ENCODE data around the gene ORM1.

DNA sequence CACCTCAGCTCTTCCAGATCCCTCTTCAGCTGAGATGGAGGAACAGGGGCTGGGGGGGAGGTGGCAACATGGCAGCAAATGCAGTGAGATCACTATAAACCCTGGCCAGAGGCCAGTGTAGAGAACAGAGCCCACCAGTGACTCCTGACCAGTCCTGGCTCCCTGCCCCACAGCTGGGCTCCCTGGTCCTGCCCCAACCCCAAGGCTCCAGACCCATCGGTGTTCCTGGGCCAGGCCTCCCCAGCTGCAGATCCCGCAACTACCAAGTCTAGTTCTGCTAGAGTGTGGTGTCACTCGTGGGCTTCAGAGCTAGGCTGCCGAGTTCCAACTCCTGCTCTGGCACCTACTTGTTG lies 48.0 kb downstream of the ORM1 start:
- TF ChIP-seq, protein P1, sequence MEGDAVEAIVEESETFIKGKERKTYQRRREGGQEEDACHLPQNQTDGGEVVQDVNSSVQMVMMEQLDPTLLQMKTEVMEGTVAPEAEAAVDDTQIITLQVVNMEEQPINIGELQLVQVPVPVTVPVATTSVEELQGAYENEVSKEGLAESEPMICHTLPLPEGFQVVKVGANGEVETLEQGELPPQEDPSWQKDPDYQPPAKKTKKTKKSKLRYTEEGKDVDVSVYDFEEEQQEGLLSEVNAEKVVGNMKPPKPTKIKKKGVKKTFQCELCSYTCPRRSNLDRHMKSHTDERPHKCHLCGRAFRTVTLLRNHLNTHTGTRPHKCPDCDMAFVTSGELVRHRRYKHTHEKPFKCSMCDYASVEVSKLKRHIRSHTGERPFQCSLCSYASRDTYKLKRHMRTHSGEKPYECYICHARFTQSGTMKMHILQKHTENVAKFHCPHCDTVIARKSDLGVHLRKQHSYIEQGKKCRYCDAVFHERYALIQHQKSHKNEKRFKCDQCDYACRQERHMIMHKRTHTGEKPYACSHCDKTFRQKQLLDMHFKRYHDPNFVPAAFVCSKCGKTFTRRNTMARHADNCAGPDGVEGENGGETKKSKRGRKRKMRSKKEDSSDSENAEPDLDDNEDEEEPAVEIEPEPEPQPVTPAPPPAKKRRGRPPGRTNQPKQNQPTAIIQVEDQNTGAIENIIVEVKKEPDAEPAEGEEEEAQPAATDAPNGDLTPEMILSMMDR (IDR thresholded peaks at IDR 0.05): no peak
- TF ChIP-seq EP300 (IDR thresholded peaks at IDR 0.05): no peak
